Loucy (cell line): ENCODE data around the gene BRD4.

Source experiments
- H2AFZ ChIP-seq: fragments of 200-600 bp; sonication (generic); 2 replicates; pipeline ENCODE4 v1.6.0; 2016; ENCODE audit warnings: antibody characterized with exemption, mild to moderate bottlenecking, low read length, moderate library complexity
- H3F3A ChIP-seq: fragments of 200-600 bp; 2 replicates; pipeline ENCODE4 v1.6.0; 2016; ENCODE audit warnings: antibody characterized with exemption, low read depth, mild to moderate bottlenecking
- H3K27me3 ChIP-seq: fragments of 200-600 bp; sonication (generic); 2 replicates; pipeline ENCODE4 v1.6.1; 2014; ENCODE audit warnings: low read length, mild to moderate bottlenecking; ENCODE audit not compliant: insufficient read depth, poor library complexity, severe bottlenecking
- H3K36me3 ChIP-seq: fragments of 200-600 bp; sonication (generic); 2 replicates; pipeline ENCODE4 v1.6.1; 2016; ENCODE audit warnings: low read length; ENCODE audit not compliant: insufficient read depth
- H3K4me1 ChIP-seq: fragments of 200-600 bp; sonication (generic); 2 replicates; pipeline ENCODE4 v1.5.1; 2014; ENCODE audit warnings: low read length, mild to moderate bottlenecking; ENCODE audit not compliant: insufficient read depth, poor library complexity, severe bottlenecking
- H3K4me2 ChIP-seq: fragments of 200-600 bp; sonication (generic); 2 replicates; pipeline ENCODE4 v1.6.0; 2014; ENCODE audit warnings: antibody characterized with exemption, low read length, low read depth, mild to moderate bottlenecking; ENCODE audit not compliant: poor library complexity, severe bottlenecking
- H3K4me3 ChIP-seq: fragments of 200-600 bp; sonication (generic); 2 replicates; pipeline ENCODE4 v1.5.1; 2014; ENCODE audit warnings: low read length, mild to moderate bottlenecking, mixed read lengths; ENCODE audit not compliant: poor library complexity, severe bottlenecking
- H3K79me2 ChIP-seq: fragments of 200-600 bp; sonication (generic); 2 replicates; pipeline ENCODE4 v1.6.1; 2014; ENCODE audit warnings: low read length; ENCODE audit not compliant: insufficient read depth
- H3K9ac ChIP-seq: fragments of 200-600 bp; sonication (generic); 2 replicates; pipeline ENCODE4 v1.6.0; 2014; ENCODE audit warnings: mild to moderate bottlenecking, low read depth, low read length, moderate library complexity; ENCODE audit not compliant: poor library complexity, severe bottlenecking
- H3K9me2 ChIP-seq: fragments of 200-600 bp; sonication (generic); replicated peaks from 2 replicates; pipeline ENCODE4 v1.6.1; 2016; ENCODE audit warnings: low read depth, low read length, mixed read lengths
- H3K9me3 ChIP-seq: fragments of 200-600 bp; sonication (generic); 2 replicates; pipeline ENCODE4 v1.6.1; 2014; ENCODE audit warnings: mild to moderate bottlenecking, antibody characterized with exemption, low read length, low read depth; ENCODE audit not compliant: insufficient read depth
- H4K20me1 ChIP-seq: fragments of 200-600 bp; sonication (generic); 2 replicates; pipeline ENCODE4 v1.6.0; 2014; ENCODE audit warnings: antibody characterized with exemption, low read length, mild to moderate bottlenecking; ENCODE audit not compliant: insufficient read depth, poor library complexity, severe bottlenecking
- EZH2phosphoT487 ChIP-seq: fragments of 200-600 bp; IDR thresholded peaks from 2 replicates; pipeline ENCODE4 v1.6.1; 2018; ENCODE audit warnings: antibody characterized with exemption, mild to moderate bottlenecking, moderate library complexity, borderline replicate concordance
- TF ChIP-seq, protein P1 (sequence below): fragments of 200-600 bp; sonication (generic); conservative IDR thresholded peaks from 2 replicates; pipeline ENCODE4 v1.5.1; 2014; ENCODE audit warnings: mild to moderate bottlenecking, antibody characterized with exemption, low read length

Gene BRD4

DNA sequence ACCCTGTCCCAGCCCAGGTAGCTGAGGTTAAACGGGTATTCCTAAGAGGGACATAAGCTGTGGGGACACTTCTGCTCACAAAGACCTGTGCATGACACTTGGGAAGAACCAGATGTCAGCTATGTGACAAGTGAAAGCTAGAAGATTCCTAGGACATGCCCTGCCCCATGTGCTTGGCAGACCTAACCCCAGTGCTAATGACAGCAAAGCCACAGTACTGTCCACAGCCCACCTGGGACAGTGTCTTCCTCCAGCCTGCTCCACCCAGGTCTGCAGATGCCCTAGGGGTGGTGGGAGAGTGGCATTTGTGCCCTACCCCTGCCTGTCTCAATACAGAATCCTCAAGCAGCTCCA is 81.7 kb downstream of the BRD4 start:
- Histone ChIP-seq H2AFZ (no peak overlapping the region), H4K20me1 (peaks cover 18% of the 10 kb centered on the region), H3K36me3 (peaks cover 96% of the 10 kb centered on the region; the same call in 1 of the 2 replicates), H3K4me1 (no peaks in the 10 kb centered on the region), H3K4me2 (no peak overlapping the region), H3K4me3 (no peak overlapping the region), H3K79me2 (peaks cover 4% of the 10 kb centered on the region; the same call in 1 of the 2 replicates), H3F3A (no peaks in the 10 kb centered on the region), H3K9ac (no peak overlapping the region), H3K9me3 (no peaks in the 10 kb centered on the region), H3K9me2 (no peaks in the 10 kb centered on the region), H3K27me3 (no peaks in the 10 kb centered on the region)
- TF ChIP-seq, protein P1, sequence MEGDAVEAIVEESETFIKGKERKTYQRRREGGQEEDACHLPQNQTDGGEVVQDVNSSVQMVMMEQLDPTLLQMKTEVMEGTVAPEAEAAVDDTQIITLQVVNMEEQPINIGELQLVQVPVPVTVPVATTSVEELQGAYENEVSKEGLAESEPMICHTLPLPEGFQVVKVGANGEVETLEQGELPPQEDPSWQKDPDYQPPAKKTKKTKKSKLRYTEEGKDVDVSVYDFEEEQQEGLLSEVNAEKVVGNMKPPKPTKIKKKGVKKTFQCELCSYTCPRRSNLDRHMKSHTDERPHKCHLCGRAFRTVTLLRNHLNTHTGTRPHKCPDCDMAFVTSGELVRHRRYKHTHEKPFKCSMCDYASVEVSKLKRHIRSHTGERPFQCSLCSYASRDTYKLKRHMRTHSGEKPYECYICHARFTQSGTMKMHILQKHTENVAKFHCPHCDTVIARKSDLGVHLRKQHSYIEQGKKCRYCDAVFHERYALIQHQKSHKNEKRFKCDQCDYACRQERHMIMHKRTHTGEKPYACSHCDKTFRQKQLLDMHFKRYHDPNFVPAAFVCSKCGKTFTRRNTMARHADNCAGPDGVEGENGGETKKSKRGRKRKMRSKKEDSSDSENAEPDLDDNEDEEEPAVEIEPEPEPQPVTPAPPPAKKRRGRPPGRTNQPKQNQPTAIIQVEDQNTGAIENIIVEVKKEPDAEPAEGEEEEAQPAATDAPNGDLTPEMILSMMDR: no peak
- no peak for TF ChIP-seq EZH2phosphoT487

- Histone ChIP-seq H3K9me2 (no peaks in the 10 kb centered on the region), H3K79me2 (peaks cover 4% of the 10 kb centered on the region; the same call in 1 of the 2 replicates), H3K9ac (no peak overlapping the region), H3K4me2 (no peak overlapping the region), H2AFZ (no peak overlapping the region), H3K27me3 (no peaks in the 10 kb centered on the region), H4K20me1 (peaks cover 18% of the 10 kb centered on the region), H3K9me3 (no peaks in the 10 kb centered on the region), H3F3A (no peaks in the 10 kb centered on the region), H3K4me1 (no peaks in the 10 kb centered on the region), H3K36me3 (peaks cover 96% of the 10 kb centered on the region; the same call in 1 of the 2 replicates), H3K4me3 (no peak overlapping the region)
- no peak for TF ChIP-seq EZH2phosphoT487
- TF ChIP-seq, protein P1: no peak
Observed at GRCh38 chr19:15249972-15250639, 82.2 kb downstream of the BRD4 start.

GRCh38 chr19:15249528-15249874 is 82.8 kb downstream of the BRD4 start:
- H3K4me1 ChIP-seq: no peaks in the 10 kb centered on the region
- no peak overlapping the region for H2AFZ ChIP-seq
- H3K4me3 ChIP-seq: no peak overlapping the region
- no peak for TF ChIP-seq EZH2phosphoT487
- TF ChIP-seq, protein P1: no peak
- no peak overlapping the region for H3K9ac ChIP-seq
- no peak overlapping the region for H3K4me2 ChIP-seq
- no peaks in the 10 kb centered on the region for H3K9me3 ChIP-seq
- peaks cover 4% of the 10 kb centered on the region; the same call in 1 of the 2 replicates for H3K79me2 ChIP-seq
- peaks cover 18% of the 10 kb centered on the region for H4K20me1 ChIP-seq
- no peaks in the 10 kb centered on the region for H3K27me3 ChIP-seq
- H3F3A ChIP-seq: no peaks in the 10 kb centered on the region
- peaks cover 96% of the 10 kb centered on the region; the same call in 1 of the 2 replicates for H3K36me3 ChIP-seq
- H3K9me2 ChIP-seq: no peaks in the 10 kb centered on the region
